OCI-LY7 (cell line): ENCODE results near the gene C1orf210. TPM values are rescaled to one million over a fixed set of nuclear protein-coding genes. Genes with fewer than 3 reads are reported as not detected.

Experiments
- BruUV-seq: library from RNA; stranded (reverse); fragments of 400-500 nt; replicated peaks from 2 replicates; lab custom pipeline; 2021; lab: Mats Ljungman, UMichigan
- CTCF ChIA-PET: fragments of 300-600 bp; sonication (Branson Sonifier 250); formaldehyde crosslinking; loops from one replicate; lab custom pipeline; 2022; ENCODE audit warnings: antibody characterized with exemption; ENCODE audit not compliant: unreplicated experiment; lab: Charles Lee
- POLR2A ChIA-PET: fragments of 300-600 bp; sonication (Branson Sonifier 250); formaldehyde crosslinking; loops from one replicate; lab custom pipeline; 2022; ENCODE audit warnings: antibody characterized with exemption; lab: Charles Lee
- DNase-seq: peaks from one replicate; pipeline ENCODE4 v3.0.0-alpha.2; 2015; ENCODE audit warnings: low spot score
- H2AFZ ChIP-seq: fragments of 200-600 bp; sonication (generic), shearing (Covaris generic); 2 replicates; pipeline ENCODE4 v1.6.1; 2014; ENCODE audit warnings: mild to moderate bottlenecking, antibody characterized with exemption, low read length, moderate library complexity
- H3K27ac ChIP-seq: fragments of 200-600 bp; sonication (generic); 2 replicates; pipeline ENCODE4 v1.5.1; 2014; ENCODE audit warnings: mixed run types, low read depth, mild to moderate bottlenecking, moderate library complexity, low read length, inconsistent platforms; ENCODE audit not compliant: poor library complexity, severe bottlenecking
- H3K36me3 ChIP-seq: fragments of 200-600 bp; sonication (generic); 2 replicates; pipeline ENCODE4 v1.6.1; 2014; ENCODE audit warnings: mild to moderate bottlenecking, antibody characterized with exemption, low read length, moderate library complexity, mixed read lengths; ENCODE audit not compliant: insufficient read depth
- H3K4me1 ChIP-seq: fragments of 200-600 bp; sonication (generic); 2 replicates; pipeline ENCODE4 v1.5.1; 2014; ENCODE audit warnings: mild to moderate bottlenecking, low read length; ENCODE audit not compliant: insufficient read depth, poor library complexity, severe bottlenecking
- H3K4me2 ChIP-seq: fragments of 200-600 bp; sonication (generic); 2 replicates; pipeline ENCODE4 v1.6.1; 2014; ENCODE audit warnings: mild to moderate bottlenecking, low read length
- H3K4me3 ChIP-seq: fragments of 200-600 bp; sonication (generic); 2 replicates; pipeline ENCODE4 v1.5.1; 2014; ENCODE audit warnings: mild to moderate bottlenecking, low read depth, low read length; ENCODE audit not compliant: poor library complexity, severe bottlenecking
- H3K79me2 ChIP-seq: fragments of 200-600 bp; sonication (generic); 2 replicates; pipeline ENCODE4 v1.6.1; 2016; ENCODE audit warnings: low read depth, mild to moderate bottlenecking, low read length, moderate library complexity, mixed read lengths; ENCODE audit not compliant: insufficient read depth
- H3K9me2 ChIP-seq: fragments of 200-600 bp; sonication (generic); 2 replicates; pipeline ENCODE4 v1.6.1; 2016; ENCODE audit warnings: mild to moderate bottlenecking, low read length, mixed read lengths; ENCODE audit not compliant: insufficient read depth
- H3K9me3 ChIP-seq: fragments of 200-600 bp; sonication (generic); 2 replicates; pipeline ENCODE4 v1.6.1; 2014; ENCODE audit warnings: mild to moderate bottlenecking, mixed run types, low read length, mixed read lengths
- H4K20me1 ChIP-seq: fragments of 200-600 bp; sonication (generic); 2 replicates; pipeline ENCODE4 v1.6.1; 2014; ENCODE audit warnings: mild to moderate bottlenecking, antibody characterized with exemption, low read length, moderate library complexity, mixed read lengths; ENCODE audit not compliant: insufficient read depth
- EZH2phosphoT487 ChIP-seq: fragments of 200-600 bp; sonication (generic); IDR thresholded peaks from 2 replicates; pipeline ENCODE4 v1.6.1; 2018; ENCODE audit warnings: low read depth, borderline replicate concordance, mild to moderate bottlenecking, mixed run types, antibody characterized with exemption, low read length, moderate library complexity, mixed read lengths
- intact Hi-C: fragments of 100-400 bp; cut with micrococcal nuclease; formaldehyde crosslinking; loops from one replicate; pipeline ENCODE4 v1.10.0; 2022; ENCODE audit not compliant: unreplicated experiment
- total RNA-seq, 2 experiments: library from RNA; depleted of rRNA in 1 of 2; stranded (reverse); fragments of >200 nt in 1 of 2; shearing (Covaris generic) in 1 of 2; gene quantifications; 2 replicates each; pipeline ENCODE4 v1.2.3, GENCODE V29; 2014 to 2022
- TF ChIP-seq, protein P1 (sequence below): fragments of 200-600 bp; sonication (generic); conservative IDR thresholded peaks from 2 replicates; pipeline ENCODE4 v1.5.1; 2014; ENCODE audit warnings: mild to moderate bottlenecking, antibody characterized with exemption, low read length, moderate library complexity, mixed read lengths

Gene C1orf210
- total RNA-seq, 2 experiments from 2014 or later = not detected

DNA sequence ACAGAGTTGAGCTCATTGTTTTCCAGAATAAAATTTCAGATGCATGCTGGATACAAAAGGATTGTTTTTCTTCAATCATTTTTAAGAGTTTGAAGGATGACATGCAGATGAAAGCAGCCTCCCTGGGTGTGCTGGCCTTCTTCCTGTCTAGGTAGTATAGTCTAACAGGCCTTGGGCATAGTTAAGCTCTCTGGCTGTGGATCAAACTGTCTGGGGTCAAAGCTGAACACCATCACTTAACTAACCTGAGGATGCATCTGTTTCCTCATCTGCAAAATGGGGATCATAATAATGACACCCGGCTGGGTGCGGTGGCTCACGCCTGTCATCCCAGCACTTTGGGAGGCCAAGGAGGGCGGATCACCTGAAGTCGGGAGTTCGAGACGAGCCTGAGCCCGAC, 9.4 kb upstream of the C1orf210 start:
- DNase-seq = no peak
- no peaks in the 10 kb centered on the region for H3K36me3 ChIP-seq
- H3K4me3 ChIP-seq = no peak overlapping the region
- H3K27ac ChIP-seq = no peak overlapping the region
- no peak overlapping the region for H3K4me2 ChIP-seq
- H3K9me2 ChIP-seq = no peaks in the 10 kb centered on the region
- H3K9me3 ChIP-seq = no peaks in the 10 kb centered on the region
- H3K79me2 ChIP-seq = no peaks in the 10 kb centered on the region
- ChIA-PET CTCF (no interaction called here), POLR2A (no interaction called here)
- BruUV-seq = no TSS peak
- intact Hi-C loops = no loop called here
- no peaks in the 10 kb centered on the region for H3K4me1 ChIP-seq
- no peak overlapping the region for H2AFZ ChIP-seq
- H4K20me1 ChIP-seq = no peaks in the 10 kb centered on the region
- TF ChIP-seq, protein P1, sequence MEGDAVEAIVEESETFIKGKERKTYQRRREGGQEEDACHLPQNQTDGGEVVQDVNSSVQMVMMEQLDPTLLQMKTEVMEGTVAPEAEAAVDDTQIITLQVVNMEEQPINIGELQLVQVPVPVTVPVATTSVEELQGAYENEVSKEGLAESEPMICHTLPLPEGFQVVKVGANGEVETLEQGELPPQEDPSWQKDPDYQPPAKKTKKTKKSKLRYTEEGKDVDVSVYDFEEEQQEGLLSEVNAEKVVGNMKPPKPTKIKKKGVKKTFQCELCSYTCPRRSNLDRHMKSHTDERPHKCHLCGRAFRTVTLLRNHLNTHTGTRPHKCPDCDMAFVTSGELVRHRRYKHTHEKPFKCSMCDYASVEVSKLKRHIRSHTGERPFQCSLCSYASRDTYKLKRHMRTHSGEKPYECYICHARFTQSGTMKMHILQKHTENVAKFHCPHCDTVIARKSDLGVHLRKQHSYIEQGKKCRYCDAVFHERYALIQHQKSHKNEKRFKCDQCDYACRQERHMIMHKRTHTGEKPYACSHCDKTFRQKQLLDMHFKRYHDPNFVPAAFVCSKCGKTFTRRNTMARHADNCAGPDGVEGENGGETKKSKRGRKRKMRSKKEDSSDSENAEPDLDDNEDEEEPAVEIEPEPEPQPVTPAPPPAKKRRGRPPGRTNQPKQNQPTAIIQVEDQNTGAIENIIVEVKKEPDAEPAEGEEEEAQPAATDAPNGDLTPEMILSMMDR = no peak
- no peak for TF ChIP-seq EZH2phosphoT487

DNA sequence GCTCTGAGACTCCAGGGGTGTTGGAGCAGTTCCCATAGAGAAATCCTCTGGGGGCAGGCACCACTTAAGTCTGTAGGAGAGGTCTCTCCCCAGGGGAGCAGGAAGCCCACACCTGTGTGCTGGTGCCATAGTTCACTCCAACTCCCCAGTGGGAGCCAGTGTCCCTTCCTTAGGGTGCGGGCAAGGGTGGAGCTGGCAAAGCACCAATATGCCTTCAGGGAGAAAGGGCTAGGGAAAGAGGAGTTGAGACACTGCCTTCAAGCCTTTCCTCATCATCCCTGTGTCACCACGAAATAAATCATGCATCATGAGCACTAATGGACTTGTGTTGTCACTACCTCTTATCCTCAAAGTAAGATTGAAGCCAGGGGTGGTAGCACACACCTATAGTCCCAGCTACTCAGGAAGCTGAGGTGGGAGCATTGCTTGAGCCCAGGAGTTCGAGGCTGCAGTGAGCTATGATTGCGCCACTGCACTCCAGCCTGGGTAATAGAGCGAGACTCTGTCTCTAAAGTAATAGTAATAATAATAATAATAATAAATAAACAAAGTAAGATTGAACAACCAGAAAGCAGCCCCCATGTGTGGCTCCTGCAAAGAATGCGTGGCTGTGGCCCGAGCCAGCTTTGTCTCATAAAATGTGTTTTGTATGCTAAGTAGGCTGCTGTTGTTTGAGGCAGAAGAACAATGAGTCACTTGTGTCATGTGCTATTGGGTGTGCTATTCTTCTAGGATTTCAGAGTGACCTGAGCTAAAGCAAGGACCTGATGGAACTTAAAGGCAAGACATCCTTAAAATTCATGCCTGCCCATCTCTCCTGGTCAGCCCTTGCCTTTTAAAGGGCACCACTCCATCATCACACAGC, 8.7 kb upstream of the C1orf210 start:
- H3K4me2 ChIP-seq = no peak overlapping the region
- H2AFZ ChIP-seq = no peak overlapping the region
- no peaks in the 10 kb centered on the region for H3K9me3 ChIP-seq
- no peaks in the 10 kb centered on the region for H4K20me1 ChIP-seq
- TF ChIP-seq, protein P1 = no peak
- TF ChIP-seq EZH2phosphoT487 = no peak
- ChIA-PET POLR2A (no interaction called here), CTCF (no interaction called here)
- no peaks in the 10 kb centered on the region for H3K4me1 ChIP-seq
- H3K4me3 ChIP-seq = no peak overlapping the region
- H3K27ac ChIP-seq = no peak overlapping the region
- no peaks in the 10 kb centered on the region for H3K9me2 ChIP-seq
- intact Hi-C loops = no loop called here
- no peaks in the 10 kb centered on the region for H3K79me2 ChIP-seq
- no TSS peak for BruUV-seq
- no peaks in the 10 kb centered on the region for H3K36me3 ChIP-seq
- DNase-seq = no peak

DNA sequence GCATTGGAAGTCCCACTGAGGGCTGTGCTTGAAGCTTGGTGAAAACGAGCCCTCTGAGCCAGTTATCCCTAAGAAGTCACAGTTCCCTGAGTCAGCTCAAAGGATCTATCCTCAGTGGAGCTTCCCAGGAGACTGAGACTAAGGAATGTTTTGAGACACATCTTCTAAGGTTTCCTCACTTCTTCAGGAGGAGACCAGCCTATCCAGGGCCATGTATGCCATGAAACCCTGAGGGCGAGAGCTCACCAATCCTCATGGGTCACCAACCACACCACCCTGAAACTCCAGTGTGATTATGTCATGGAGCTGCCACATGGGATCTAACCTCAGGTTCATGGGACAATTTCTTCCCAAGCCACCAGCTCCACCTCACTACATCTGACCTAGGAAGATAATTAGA, 7.8 kb upstream of the C1orf210 start:
- Histone ChIP-seq H3K4me2 (no peak overlapping the region), H3K27ac (no peak overlapping the region), H3K9me2 (no peaks in the 10 kb centered on the region), H4K20me1 (no peaks in the 10 kb centered on the region), H3K4me3 (no peak overlapping the region), H3K36me3 (no peaks in the 10 kb centered on the region), H3K79me2 (no peaks in the 10 kb centered on the region), H2AFZ (no peak overlapping the region), H3K9me3 (no peaks in the 10 kb centered on the region), H3K4me1 (no peaks in the 10 kb centered on the region)
- no peak for DNase-seq
- TF ChIP-seq, protein P1 = no peak
- no peak for TF ChIP-seq EZH2phosphoT487
- BruUV-seq = no TSS peak
- ChIA-PET CTCF (no interaction called here), POLR2A (no interaction called here)
- intact Hi-C loops = no loop called here
